Activated T-cell treated with anti-CD3 and anti-CD28 coated beads, Interleukin-2, amount 50 U/mL, for 24 hours (primary cell): ENCODE measurements around the gene LRRC56.

Experiments used
- DNase-seq: peaks from one replicate; pipeline ENCODE4 v3.0.0-alpha.2; 2020
- H3K27ac Mint-ChIP-seq: 2 replicates; pipeline ENCODE4 v1.8.0; 2020; ENCODE audit warnings: mild to moderate bottlenecking, mixed read lengths
- H3K27me3 Mint-ChIP-seq: 2 replicates; pipeline ENCODE4 v1.8.0; 2020; ENCODE audit warnings: mixed read lengths
- H3K36me3 Mint-ChIP-seq: 2 replicates; pipeline ENCODE4 v1.8.0; 2020; ENCODE audit warnings: low read depth, mixed read lengths
- H3K4me1 Mint-ChIP-seq: 2 replicates; pipeline ENCODE4 v1.8.0; 2020; ENCODE audit warnings: low read depth, mixed read lengths
- H3K4me3 Mint-ChIP-seq: 2 replicates; pipeline ENCODE4 v1.8.0; 2020; ENCODE audit warnings: mild to moderate bottlenecking, moderate library complexity, mixed read lengths
- H3K9me3 Mint-ChIP-seq: 2 replicates; pipeline ENCODE4 v1.8.0; 2020; ENCODE audit warnings: mixed read lengths

The LRRC56 gene

GRCh38 chr11:561148-562003 lies 24.0 kb downstream of the LRRC56 start:
- Mint-ChIP-seq H3K27me3 (peaks cover 8% of the 10 kb centered on the region), H3K4me3 (peak overlapping the region; percentile 87), H3K4me1 (peaks cover 15% of the 10 kb centered on the region), H3K27ac (peak overlapping the region; percentile 76), H3K36me3 (peaks cover 10% of the 10 kb centered on the region), H3K9me3 (no peaks in the 10 kb centered on the region)
- no peak for DNase-seq

GRCh38 chr11:562046-562645 lies 24.8 kb downstream of the LRRC56 start:
- Mint-ChIP-seq H3K27ac (no peak overlapping the region), H3K36me3 (peaks cover 10% of the 10 kb centered on the region), H3K4me3 (peak overlapping the region; percentile 87), H3K4me1 (peaks cover 12% of the 10 kb centered on the region), H3K27me3 (peaks cover 3% of the 10 kb centered on the region), H3K9me3 (no peaks in the 10 kb centered on the region)
- no peak for DNase-seq

- Mint-ChIP-seq H3K27me3 (no peaks in the 10 kb centered on the region), H3K27ac (no peak overlapping the region), H3K9me3 (no peaks in the 10 kb centered on the region), H3K36me3 (peaks cover 10% of the 10 kb centered on the region), H3K4me3 (no peak overlapping the region), H3K4me1 (peaks cover 16% of the 10 kb centered on the region)
- no peak for DNase-seq
Observed at GRCh38 chr11:563066-563811, 25.9 kb downstream of the LRRC56 start.

- DNase-seq, result no peak
- no peak overlapping the region for H3K4me3 Mint-ChIP-seq
- H3K9me3 Mint-ChIP-seq, result no peaks in the 10 kb centered on the region
- H3K4me1 Mint-ChIP-seq, result peaks cover 16% of the 10 kb centered on the region
- peaks cover 10% of the 10 kb centered on the region for H3K36me3 Mint-ChIP-seq
- H3K27ac Mint-ChIP-seq, result no peak overlapping the region
- H3K27me3 Mint-ChIP-seq, result no peaks in the 10 kb centered on the region
Observed at GRCh38 chr11:563812-564578, 26.7 kb downstream of the LRRC56 start.

GRCh38 chr11:565921-566509 lies 28.7 kb downstream of the LRRC56 start:
- peaks cover 11% of the 10 kb centered on the region for H3K4me1 Mint-ChIP-seq
- H3K36me3 Mint-ChIP-seq, result peaks cover 10% of the 10 kb centered on the region
- H3K27me3 Mint-ChIP-seq, result no peaks in the 10 kb centered on the region
- peak overlapping the region; percentile 79 for H3K4me3 Mint-ChIP-seq
- DNase-seq, result no peak
- H3K27ac Mint-ChIP-seq, result no peak overlapping the region
- H3K9me3 Mint-ChIP-seq, result no peaks in the 10 kb centered on the region

GRCh38 chr11:567011-567628 lies 29.8 kb downstream of the LRRC56 start:
- peak overlapping the region; percentile 79 for H3K4me3 Mint-ChIP-seq
- H3K36me3 Mint-ChIP-seq, result peaks cover 10% of the 10 kb centered on the region

GRCh38 chr11:567629-568292 lies 30.4 kb downstream of the LRRC56 start:
- H3K27ac Mint-ChIP-seq, result peak overlapping the region; percentile 59
- peaks cover 10% of the 10 kb centered on the region for H3K36me3 Mint-ChIP-seq

More at GRCh38 chr11:567011-567628, 29.8 kb downstream of the LRRC56 start:
- no peaks in the 10 kb centered on the region for H3K27me3 Mint-ChIP-seq
- peaks cover 6% of the 10 kb centered on the region for H3K4me1 Mint-ChIP-seq
- no peak overlapping the region for H3K27ac Mint-ChIP-seq
- H3K9me3 Mint-ChIP-seq, result no peaks in the 10 kb centered on the region
- DNase-seq, result no peak

GRCh38 chr11:568306-569157 lies 31.2 kb downstream of the LRRC56 start:
- Mint-ChIP-seq H3K27ac (peak overlapping the region; percentile 61), H3K4me1 (peaks cover 9% of the 10 kb centered on the region), H3K27me3 (no peaks in the 10 kb centered on the region), H3K9me3 (no peaks in the 10 kb centered on the region), H3K36me3 (peaks cover 8% of the 10 kb centered on the region), H3K4me3 (peak overlapping the region; percentile 74)
- DNase-seq, result peak; percentile 92

More at GRCh38 chr11:567629-568292, 30.4 kb downstream of the LRRC56 start:
- H3K4me3 Mint-ChIP-seq, result peak overlapping the region; percentile 79
- no peaks in the 10 kb centered on the region for H3K9me3 Mint-ChIP-seq
- H3K4me1 Mint-ChIP-seq, result peaks cover 6% of the 10 kb centered on the region
- no peak for DNase-seq
- no peaks in the 10 kb centered on the region for H3K27me3 Mint-ChIP-seq

- Mint-ChIP-seq H3K4me1 (peaks cover 13% of the 10 kb centered on the region), H3K27ac (peak overlapping the region; percentile 61), H3K4me3 (peak overlapping the region; percentile 74), H3K9me3 (no peaks in the 10 kb centered on the region), H3K27me3 (no peaks in the 10 kb centered on the region), H3K36me3 (peaks cover 3% of the 10 kb centered on the region)
- no peak for DNase-seq
Observed at GRCh38 chr11:569158-569885, 32.0 kb downstream of the LRRC56 start.

- Mint-ChIP-seq H3K36me3 (peaks cover 3% of the 10 kb centered on the region), H3K9me3 (no peaks in the 10 kb centered on the region), H3K4me3 (no peak overlapping the region), H3K27ac (no peak overlapping the region), H3K27me3 (peaks cover 8% of the 10 kb centered on the region), H3K4me1 (peaks cover 22% of the 10 kb centered on the region)
- no peak for DNase-seq
Observed at GRCh38 chr11:571802-572185, 34.5 kb downstream of the LRRC56 start.

- H3K27me3 Mint-ChIP-seq, result peaks cover 8% of the 10 kb centered on the region
- peaks cover 16% of the 10 kb centered on the region for H3K36me3 Mint-ChIP-seq
- H3K9me3 Mint-ChIP-seq, result no peaks in the 10 kb centered on the region
- DNase-seq, result no peak
- no peak overlapping the region for H3K27ac Mint-ChIP-seq
- H3K4me1 Mint-ChIP-seq, result peaks cover 28% of the 10 kb centered on the region
- H3K4me3 Mint-ChIP-seq, result no peak overlapping the region
Observed at GRCh38 chr11:573146-573759, 35.9 kb downstream of the LRRC56 start.
